Effector memory CD4-positive, alpha-beta T cell (primary cell): ENCODE measurements around the gene PAIP1.
"Not testable (repeated sequence)": the region's sequence is repeated elsewhere in the genome, so short reads cannot be mapped to it uniquely, and the experiment has no call there.

Experiments
- DNase-seq, 3 donors: peaks; one replicate each; pipeline ENCODE4 v3.0.0-alpha.2; 2020
- H3K27ac ChIP-seq: 2 replicates; pipeline ENCODE4 v1.7.0; 2013; ENCODE audit warnings: mild to moderate bottlenecking, low read length, moderate library complexity; ENCODE audit not compliant: insufficient read depth, poor library complexity, severe bottlenecking
- H3K27me3 ChIP-seq: replicated peaks from 2 replicates; pipeline ENCODE4 v1.7.0; 2013; ENCODE audit warnings: mild to moderate bottlenecking, low read length; ENCODE audit not compliant: insufficient read depth, control insufficient read depth, poor library complexity, severe bottlenecking
- H3K36me3 ChIP-seq: 2 replicates; pipeline ENCODE4 v1.7.0; 2013; ENCODE audit warnings: mild to moderate bottlenecking, low read length, moderate library complexity; ENCODE audit not compliant: control insufficient read depth, insufficient read depth
- H3K4me1 ChIP-seq: 2 replicates; pipeline ENCODE4 v1.7.0; 2013; ENCODE audit warnings: low read length, mild to moderate bottlenecking; ENCODE audit not compliant: control insufficient read depth, insufficient read depth, poor library complexity, severe bottlenecking
- H3K4me3 ChIP-seq: 2 replicates; pipeline ENCODE4 v1.7.0; 2013; ENCODE audit warnings: low read length, low read depth, mild to moderate bottlenecking; ENCODE audit not compliant: insufficient read depth, poor library complexity, severe bottlenecking
- H3K9me3 ChIP-seq: 2 replicates; pipeline ENCODE4 v1.7.0; 2013; ENCODE audit warnings: mild to moderate bottlenecking, low read length, moderate library complexity; ENCODE audit not compliant: control insufficient read depth

Gene PAIP1

DNA sequence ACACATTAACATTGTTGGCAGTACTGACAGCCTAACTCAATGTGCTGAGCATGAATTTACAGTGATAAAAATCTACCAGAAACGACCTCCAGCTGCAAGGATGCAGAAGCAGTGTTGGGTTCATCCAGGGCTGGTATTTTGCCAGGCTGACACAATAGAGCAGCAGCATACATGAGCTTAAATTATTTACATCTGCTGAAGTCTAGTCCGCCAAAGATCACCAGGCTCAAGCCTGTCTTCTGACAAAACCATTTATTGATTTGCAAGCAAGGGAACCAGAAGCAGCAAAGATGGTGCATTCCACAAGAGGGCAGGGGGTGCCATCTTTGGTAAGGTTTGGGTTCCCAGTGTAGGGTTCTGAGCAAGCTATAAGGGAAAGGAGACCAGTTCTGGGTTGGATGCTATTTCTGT lies 33.2 kb downstream of the PAIP1 start:
- no peak overlapping the region for H3K27ac ChIP-seq
- no peaks in the 10 kb centered on the region for H3K4me1 ChIP-seq
- no peak for DNase-seq
- H3K27me3 ChIP-seq = no peaks in the 10 kb centered on the region
- no peaks in the 10 kb centered on the region for H3K9me3 ChIP-seq
- no peak overlapping the region for H3K4me3 ChIP-seq
- peaks cover 15% of the 10 kb centered on the region for H3K36me3 ChIP-seq

DNA sequence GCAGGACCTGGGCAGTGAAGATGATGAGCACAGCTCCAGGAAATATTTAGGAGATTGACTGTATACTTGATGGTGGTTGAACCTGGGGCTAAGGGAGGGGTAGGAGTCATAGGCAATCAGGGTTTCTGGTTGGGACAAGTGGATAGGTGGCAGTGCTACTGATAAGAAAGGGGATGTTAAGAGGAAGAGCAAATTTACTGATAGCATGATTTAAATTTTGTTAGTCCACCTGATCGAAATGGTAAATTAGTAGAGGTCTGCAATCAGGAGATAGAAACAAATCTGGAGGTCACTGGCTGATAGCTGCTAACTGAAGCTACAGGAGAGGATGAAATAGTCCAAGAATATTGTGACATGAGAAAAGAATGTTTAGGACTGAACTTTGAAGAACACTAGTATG lies 36.3 kb downstream of the PAIP1 start:
- no peaks in the 10 kb centered on the region for H3K27me3 ChIP-seq
- H3K4me1 ChIP-seq = no peaks in the 10 kb centered on the region
- H3K9me3 ChIP-seq = no peaks in the 10 kb centered on the region
- H3K27ac ChIP-seq = no peak overlapping the region
- H3K36me3 ChIP-seq = peaks cover 2% of the 10 kb centered on the region
- H3K4me3 ChIP-seq = no peak overlapping the region
- DNase-seq = no peak

DNA sequence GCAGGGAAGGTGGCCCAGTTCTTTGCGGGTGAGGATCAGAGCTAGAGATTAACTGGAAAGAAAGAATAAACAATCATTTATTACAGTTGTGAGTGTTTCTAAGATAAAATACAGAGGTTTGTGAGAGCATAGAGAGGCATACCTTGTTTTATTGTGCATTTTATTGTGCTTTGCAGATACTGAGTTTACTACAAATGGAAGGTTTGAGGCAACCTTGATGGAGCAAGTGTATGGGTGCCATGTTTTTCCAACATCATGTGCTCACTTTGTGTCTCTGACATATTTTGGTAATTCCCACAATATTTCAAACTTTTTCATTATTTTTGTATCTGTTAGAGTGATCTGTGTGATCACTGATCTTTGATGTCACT lies 41.2 kb downstream of the PAIP1 start:
- DNase-seq = no peak
- H3K4me1 ChIP-seq = no peaks in the 10 kb centered on the region
- H3K9me3 ChIP-seq = no peaks in the 10 kb centered on the region
- peak overlapping the region; percentile 87 for H3K4me3 ChIP-seq
- no peaks in the 10 kb centered on the region for H3K27me3 ChIP-seq
- peak overlapping the region; percentile 81 for H3K27ac ChIP-seq
- no peaks in the 10 kb centered on the region for H3K36me3 ChIP-seq

DNA sequence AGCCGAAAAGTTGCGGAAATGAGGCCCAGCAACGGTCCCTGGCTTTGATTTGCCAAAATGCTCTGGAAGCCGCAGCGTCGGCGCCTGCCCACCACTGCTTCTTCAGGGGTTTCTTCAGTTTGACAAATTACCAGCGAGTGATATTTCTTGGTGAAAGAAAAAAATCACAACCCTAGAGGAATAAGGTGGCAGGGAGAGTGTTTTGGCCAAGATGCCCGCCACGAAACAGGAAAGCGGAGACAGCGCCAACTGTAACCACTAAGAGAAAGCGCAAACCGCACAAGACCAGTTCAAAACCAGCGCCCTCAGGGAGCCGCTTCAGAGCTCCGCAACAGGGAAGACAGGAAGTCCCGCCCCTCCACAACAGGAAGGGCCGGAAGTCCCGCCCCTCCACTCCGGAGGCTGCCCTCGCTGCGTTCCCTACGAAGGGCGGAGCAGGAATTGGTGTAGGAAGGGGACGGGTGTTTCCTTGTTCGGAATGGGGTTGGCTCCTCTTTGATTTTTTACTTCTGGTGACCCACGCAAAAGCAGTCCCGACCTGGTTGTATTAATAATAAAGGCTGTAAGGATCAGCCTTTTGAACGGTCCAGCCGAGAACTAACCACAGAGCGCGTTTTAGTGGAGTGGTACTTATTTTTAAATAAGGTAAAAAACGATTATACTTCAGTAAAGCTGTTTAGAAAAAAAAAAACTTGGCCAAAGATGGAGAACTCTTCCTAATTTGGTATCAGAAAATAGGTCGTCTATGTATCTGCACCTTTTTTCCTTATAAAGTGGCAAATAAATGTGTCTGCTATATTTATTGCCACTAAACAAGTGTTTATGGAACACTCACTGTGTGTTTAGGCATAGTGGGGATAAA lies 41.8 kb downstream of the PAIP1 start, which contains the start of gene C5orf34:
TSS of gene C5orf34 (minus strand) at position 333 of the 862 bp plus-strand sequence. CDS start 5,809 bp downstream, outside the sequence.
- H3K27ac ChIP-seq = peak within 1 kb of the TSS; percentile 81
- DNase-seq = peak; percentile 88 to 91 (median 90)
- peak within 1 kb of the TSS; percentile 87 for H3K4me3 ChIP-seq
- H3K9me3 ChIP-seq = no peaks in the 10 kb centered on the region
- H3K27me3 ChIP-seq = no peaks in the 10 kb centered on the region
- H3K36me3 ChIP-seq = no peaks in the 10 kb centered on the region
- no peaks in the 10 kb centered on the region for H3K4me1 ChIP-seq

DNA sequence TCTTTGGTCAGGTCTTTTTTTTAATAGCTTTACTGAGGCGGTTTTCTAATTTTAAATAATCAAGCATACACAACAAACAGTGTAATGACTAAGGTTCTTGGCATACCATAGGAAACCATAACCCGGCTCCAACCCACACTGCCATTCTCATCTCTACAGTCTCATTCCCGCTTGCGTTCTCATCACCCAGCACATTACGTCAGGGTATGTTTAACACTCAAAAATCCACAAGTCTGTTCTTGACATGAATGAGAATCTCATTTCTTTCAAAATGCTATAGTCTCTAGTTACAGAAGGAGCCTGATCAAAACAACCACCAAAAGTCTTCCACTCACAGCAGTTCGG lies 42.4 kb downstream of the PAIP1 start:
- Histone ChIP-seq H3K27me3 (no peaks in the 10 kb centered on the region), H3K9me3 (no peaks in the 10 kb centered on the region), H3K27ac (peak overlapping the region; percentile 81), H3K36me3 (no peaks in the 10 kb centered on the region), H3K4me1 (no peaks in the 10 kb centered on the region), H3K4me3 (peak overlapping the region; percentile 87)
- DNase-seq = no peak

DNA sequence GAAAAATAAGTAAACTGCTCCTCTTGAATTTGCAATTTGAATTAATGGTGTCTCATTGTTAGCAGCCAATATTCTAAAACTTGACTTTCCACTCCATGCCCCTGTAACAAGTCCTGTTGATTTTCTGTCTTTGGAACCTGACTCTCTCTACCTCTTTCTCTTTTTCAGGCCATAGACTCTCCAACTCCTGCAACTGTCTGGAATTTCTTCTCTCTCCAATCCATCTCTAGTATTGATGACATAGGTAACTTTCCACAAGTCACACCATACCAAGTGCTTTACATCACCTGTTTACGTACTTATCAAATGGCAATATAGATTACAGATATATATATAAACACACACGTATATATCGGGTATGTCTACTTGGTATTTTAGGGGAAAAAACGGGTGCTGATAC lies 42.9 kb downstream of the PAIP1 start:
- Histone ChIP-seq H3K4me3 (peak overlapping the region; percentile 87), H3K4me1 (no peaks in the 10 kb centered on the region), H3K27ac (no peak overlapping the region), H3K27me3 (no peaks in the 10 kb centered on the region), H3K36me3 (no peaks in the 10 kb centered on the region), H3K9me3 (no peaks in the 10 kb centered on the region)
- DNase-seq = no peak

DNA sequence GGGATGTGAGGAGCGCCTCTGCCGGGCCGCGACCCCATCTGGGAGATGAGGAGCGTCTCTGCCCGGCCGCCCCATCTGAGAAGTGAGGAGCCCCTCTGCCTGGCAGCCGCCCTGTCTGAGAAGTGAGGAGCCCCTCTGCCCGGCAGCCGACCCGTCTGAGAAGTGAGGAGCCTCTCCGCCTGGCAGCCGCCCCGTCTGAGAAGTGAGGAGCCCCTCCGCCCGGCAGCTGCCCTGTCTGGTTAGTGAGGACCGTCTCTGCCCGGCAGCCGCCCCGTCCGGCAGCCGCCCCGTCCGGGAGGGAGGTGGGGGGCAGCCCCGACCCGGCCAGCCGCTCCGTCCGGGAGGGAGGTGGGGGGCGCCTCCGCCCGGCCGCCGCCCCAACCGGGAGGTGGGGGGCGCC lies 45.8 kb downstream of the PAIP1 start:
- not testable (repeated sequence) for H3K9me3 ChIP-seq, H3K36me3 ChIP-seq, H3K4me3 ChIP-seq, H3K27me3 ChIP-seq, H3K4me1 ChIP-seq, DNase-seq, H3K27ac ChIP-seq

DNA sequence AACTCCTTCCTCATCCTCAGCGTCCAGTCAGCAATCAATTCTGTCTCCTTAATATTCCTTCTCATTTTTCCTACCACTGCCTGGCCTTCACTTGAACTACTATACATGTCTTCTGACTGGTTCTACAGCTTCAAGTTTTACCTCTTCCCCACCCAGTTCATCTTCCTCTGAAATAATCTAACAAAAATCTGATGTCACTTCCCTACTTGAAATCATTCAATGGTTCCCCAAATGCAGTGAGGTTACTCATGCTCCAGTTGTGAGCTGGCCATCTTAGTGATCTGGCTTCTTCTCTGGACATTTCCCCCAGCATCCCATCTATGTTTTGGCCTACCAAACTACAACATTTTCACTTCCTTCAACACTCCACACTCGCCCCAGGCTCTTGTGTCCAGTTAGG lies 58.3 kb downstream of the PAIP1 start:
- no peak for DNase-seq
- Histone ChIP-seq H3K27me3 (no peaks in the 10 kb centered on the region), H3K27ac (no peak overlapping the region), H3K4me3 (no peak overlapping the region), H3K9me3 (no peaks in the 10 kb centered on the region), H3K4me1 (no peaks in the 10 kb centered on the region), H3K36me3 (no peaks in the 10 kb centered on the region)

DNA sequence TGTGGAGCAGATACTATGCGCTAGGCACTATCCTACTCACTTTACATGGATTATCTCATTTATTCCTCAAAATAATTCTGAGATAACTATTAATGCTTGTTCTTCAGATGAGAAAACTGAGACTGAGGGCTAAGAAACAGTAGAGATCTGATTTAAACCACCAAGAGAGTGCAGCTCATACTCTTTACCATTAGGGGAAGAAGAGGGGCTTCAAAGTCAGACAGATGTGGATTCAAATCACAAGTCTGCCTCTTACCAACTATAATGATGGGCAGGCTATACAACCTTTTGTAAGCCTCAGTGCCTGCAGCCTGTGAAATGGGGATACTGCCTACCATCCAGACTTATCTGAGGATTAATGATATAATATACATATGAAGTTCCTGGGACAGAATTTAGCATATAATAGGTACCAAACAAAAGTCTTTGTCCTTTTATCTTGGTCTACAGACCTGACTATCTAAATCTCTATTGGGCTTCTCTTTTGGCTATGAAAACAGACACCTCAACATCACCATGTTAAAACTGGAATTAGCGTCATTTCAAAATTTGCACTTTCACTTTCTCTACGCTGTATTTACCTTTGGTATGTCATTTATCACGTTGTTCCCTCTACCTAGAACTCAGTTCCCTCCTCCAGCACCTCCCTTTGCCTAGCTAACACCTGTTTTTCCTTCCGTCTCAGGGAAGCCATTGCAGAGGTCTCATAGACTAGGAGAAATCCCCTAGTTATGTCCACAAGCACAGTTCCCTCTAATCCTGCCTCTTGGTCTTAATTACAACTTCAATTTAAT lies 59.4 kb downstream of the PAIP1 start:
- Histone ChIP-seq H3K27me3 (no peaks in the 10 kb centered on the region), H3K4me3 (no peak overlapping the region), H3K4me1 (no peaks in the 10 kb centered on the region), H3K36me3 (no peaks in the 10 kb centered on the region), H3K27ac (no peak overlapping the region), H3K9me3 (no peaks in the 10 kb centered on the region)
- no peak for DNase-seq

DNA sequence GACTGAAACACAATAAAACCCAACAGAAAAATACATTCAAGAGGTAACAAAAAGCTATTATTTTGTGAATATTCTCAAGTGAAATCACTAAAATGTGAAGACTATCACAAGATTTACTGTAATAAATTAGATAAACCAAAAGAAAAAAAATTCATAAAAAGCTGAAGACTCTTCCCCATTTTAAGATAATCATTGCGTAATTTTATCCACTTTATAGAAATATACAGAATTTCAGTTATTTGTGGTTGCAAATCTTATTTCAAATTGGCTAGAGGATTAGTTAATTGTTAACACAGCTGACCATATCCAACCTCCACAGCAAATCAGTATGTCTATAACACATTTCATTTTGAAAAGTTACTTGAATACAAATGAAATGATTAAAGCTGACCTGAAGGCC lies 65.6 kb downstream of the PAIP1 start:
- H3K27ac ChIP-seq = no peak overlapping the region

More for the DNA sequence above, 65.6 kb downstream of the PAIP1 start:
- H3K27me3 ChIP-seq = no peaks in the 10 kb centered on the region
- no peaks in the 10 kb centered on the region for H3K9me3 ChIP-seq
- no peak for DNase-seq
- no peaks in the 10 kb centered on the region for H3K36me3 ChIP-seq
- H3K4me1 ChIP-seq = no peaks in the 10 kb centered on the region
- H3K4me3 ChIP-seq = no peak overlapping the region
